ENCODE data around the gene IL10RB. TPM values are rescaled to one million over a fixed set of nuclear protein-coding genes. Genes with fewer than 3 reads are reported as not detected.

Gene IL10RB
- total RNA-seq, 1 donor from 2014 or later: 31.1 TPM

DNA sequence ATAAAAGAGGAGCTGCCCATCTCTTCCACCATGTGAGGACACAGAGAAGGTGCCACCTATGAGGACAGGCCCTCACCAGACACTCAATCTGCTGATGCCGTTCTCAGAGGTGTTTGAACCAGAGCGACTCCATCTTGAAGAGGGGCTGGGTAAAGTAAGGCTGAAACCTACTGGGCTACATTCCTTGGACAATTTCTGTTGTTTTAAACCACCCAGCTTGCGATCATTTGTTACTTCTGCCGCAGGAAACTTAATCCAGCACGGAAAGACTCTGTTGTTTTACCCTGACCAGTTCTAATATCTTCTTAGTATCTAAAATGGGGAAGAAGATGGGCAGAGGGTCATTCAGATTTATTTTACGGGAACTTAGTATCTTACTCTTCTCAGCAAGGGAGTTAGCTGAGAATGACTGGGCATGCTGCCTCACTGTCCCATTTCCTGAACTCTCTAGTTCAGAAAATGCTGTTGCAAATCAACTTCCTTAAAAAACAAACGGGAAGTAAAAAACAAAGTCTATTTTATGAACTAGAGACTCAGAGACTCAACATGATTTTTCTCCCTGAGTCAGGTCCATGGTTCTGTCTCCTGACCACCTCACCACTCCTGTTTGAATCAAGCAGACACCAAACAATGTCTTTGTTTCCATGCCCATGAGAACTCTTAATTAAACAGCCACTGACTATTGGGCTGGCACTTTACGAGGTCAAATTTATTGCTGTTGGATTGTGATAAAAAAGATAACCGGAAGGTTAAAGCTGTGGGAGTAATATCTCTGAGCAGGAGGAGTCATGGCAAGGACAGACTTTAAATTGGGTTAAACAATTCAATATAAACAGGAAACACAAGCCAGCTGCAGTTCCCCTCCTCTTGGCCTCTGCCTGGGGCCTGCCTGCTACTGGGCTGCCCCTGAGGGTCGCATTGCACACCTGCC, 34.8 kb downstream of the IL10RB start:
- Histone ChIP-seq H3K36me3 (ENCODE audit: control insufficient read depth, insufficient read depth, low read length) (no peaks in the 10 kb centered on the region), H3K4me3 (ENCODE audit: low read depth, low read length) (no peak overlapping the region), H3K27me3 (ENCODE audit: control insufficient read depth, insufficient read depth, low read length) (no peaks in the 10 kb centered on the region)
- DNase-seq (ENCODE audit: low read depth) (no peak), FAIRE-seq (no peak)
- TF ChIP-seq, protein P1, sequence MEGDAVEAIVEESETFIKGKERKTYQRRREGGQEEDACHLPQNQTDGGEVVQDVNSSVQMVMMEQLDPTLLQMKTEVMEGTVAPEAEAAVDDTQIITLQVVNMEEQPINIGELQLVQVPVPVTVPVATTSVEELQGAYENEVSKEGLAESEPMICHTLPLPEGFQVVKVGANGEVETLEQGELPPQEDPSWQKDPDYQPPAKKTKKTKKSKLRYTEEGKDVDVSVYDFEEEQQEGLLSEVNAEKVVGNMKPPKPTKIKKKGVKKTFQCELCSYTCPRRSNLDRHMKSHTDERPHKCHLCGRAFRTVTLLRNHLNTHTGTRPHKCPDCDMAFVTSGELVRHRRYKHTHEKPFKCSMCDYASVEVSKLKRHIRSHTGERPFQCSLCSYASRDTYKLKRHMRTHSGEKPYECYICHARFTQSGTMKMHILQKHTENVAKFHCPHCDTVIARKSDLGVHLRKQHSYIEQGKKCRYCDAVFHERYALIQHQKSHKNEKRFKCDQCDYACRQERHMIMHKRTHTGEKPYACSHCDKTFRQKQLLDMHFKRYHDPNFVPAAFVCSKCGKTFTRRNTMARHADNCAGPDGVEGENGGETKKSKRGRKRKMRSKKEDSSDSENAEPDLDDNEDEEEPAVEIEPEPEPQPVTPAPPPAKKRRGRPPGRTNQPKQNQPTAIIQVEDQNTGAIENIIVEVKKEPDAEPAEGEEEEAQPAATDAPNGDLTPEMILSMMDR (IDR thresholded peaks at IDR 0.05; ENCODE audit: insufficient read depth, low read length, severe bottlenecking): no peak

DNA sequence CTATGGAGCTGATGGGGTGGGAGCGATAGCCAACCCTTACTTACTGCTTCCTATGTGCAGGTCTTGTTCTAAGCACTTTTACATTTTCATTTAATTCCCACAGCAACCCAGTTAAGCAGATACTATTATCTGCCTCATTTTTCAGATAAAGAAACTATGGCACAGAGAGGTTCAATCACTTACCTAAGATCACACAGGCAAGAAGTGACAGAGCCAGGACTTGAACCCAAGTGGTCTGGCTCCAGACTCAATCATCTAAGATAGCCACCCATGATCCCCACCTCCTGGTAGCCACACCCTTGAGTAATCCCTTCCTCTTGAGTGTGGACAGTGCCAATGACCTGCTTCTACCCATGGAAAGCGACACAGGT, 35.5 kb downstream of the IL10RB start:
- no peaks in the 10 kb centered on the region for H3K27me3 ChIP-seq (ENCODE audit: control insufficient read depth, insufficient read depth, low read length)
- FAIRE-seq (no peak), DNase-seq (ENCODE audit: low read depth) (no peak)
- no peak overlapping the region for H3K4me3 ChIP-seq (ENCODE audit: low read depth, low read length)
- TF ChIP-seq, protein P1 (IDR thresholded peaks at IDR 0.05; ENCODE audit: insufficient read depth, low read length, severe bottlenecking): no peak
- H3K36me3 ChIP-seq (ENCODE audit: control insufficient read depth, insufficient read depth, low read length): no peaks in the 10 kb centered on the region

DNA sequence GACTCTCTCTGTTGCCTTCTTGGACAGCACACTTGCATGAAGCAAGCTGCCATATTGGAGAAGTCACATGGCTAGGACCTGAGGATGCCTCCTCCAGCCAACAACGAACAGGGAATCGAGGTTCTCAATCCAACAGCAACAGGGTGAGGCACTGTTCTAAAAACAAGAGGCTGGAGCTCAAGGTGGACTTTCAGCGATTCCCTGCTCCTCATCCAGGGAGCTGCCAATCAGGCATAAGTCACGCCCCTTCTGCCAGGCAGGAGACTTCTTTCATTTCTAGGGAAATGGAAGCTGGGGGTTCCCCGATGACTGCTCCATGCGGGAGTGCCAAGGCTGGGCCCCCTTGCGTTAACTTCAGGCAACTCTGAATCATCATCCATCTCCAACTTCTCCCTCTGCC, 35.9 kb downstream of the IL10RB start:
- no peak for DNase-seq (ENCODE audit: low read depth)
- Histone ChIP-seq H3K4me3 (ENCODE audit: low read depth, low read length) (no peak overlapping the region), H3K27me3 (ENCODE audit: control insufficient read depth, insufficient read depth, low read length) (no peaks in the 10 kb centered on the region), H3K36me3 (ENCODE audit: control insufficient read depth, insufficient read depth, low read length) (no peaks in the 10 kb centered on the region)
- FAIRE-seq: no peak
- TF ChIP-seq, protein P1 (IDR thresholded peaks at IDR 0.05; ENCODE audit: insufficient read depth, low read length, severe bottlenecking): no peak

DNA sequence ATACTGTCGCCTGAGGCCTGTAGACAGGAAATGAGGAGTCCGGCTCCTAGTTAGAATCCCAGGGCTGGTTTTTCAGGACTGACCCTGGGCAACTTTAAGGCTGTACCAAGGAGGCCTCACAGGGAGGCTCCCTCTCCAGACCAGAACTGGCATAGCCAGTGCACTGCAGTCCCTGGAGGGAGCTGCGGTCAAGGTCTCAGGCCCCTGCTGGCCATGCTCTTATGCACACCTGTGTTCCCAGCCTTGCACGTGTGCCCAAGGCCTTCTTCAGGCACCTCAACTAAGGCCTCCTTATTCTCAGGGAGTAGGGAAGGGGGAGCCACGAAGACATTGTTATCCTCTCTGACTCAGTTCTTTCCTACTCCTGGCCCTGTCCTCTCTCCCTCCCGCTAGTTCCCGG, 36.6 kb downstream of the IL10RB start:
- no peaks in the 10 kb centered on the region for H3K27me3 ChIP-seq (ENCODE audit: control insufficient read depth, insufficient read depth, low read length)
- FAIRE-seq (no peak), DNase-seq (ENCODE audit: low read depth) (no peak)
- no peaks in the 10 kb centered on the region for H3K36me3 ChIP-seq (ENCODE audit: control insufficient read depth, insufficient read depth, low read length)
- TF ChIP-seq, protein P1 (IDR thresholded peaks at IDR 0.05; ENCODE audit: insufficient read depth, low read length, severe bottlenecking): no peak
- no peak overlapping the region for H3K4me3 ChIP-seq (ENCODE audit: low read depth, low read length)

DNA sequence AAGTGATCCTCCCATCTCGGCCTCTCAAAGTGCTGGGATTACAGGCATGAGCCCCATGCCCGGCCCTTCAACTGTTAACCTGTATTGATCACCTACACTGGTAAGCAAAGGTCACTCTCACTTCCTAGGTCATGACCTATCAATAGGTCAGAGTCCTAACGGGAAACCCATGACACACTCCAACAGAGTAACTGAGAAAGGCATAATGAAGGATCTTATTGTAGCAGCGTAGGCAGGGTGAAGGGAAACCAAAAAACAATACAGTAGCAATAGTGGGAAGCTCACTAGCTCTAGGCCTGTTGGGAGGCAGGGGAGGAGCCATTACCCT, 39.1 kb downstream of the IL10RB start:
- Histone ChIP-seq H3K36me3 (ENCODE audit: control insufficient read depth, insufficient read depth, low read length) (no peaks in the 10 kb centered on the region), H3K27me3 (ENCODE audit: control insufficient read depth, insufficient read depth, low read length) (no peaks in the 10 kb centered on the region), H3K4me3 (ENCODE audit: low read depth, low read length) (no peak overlapping the region)
- FAIRE-seq (no peak), DNase-seq (ENCODE audit: low read depth) (no peak)
- TF ChIP-seq, protein P1 (IDR thresholded peaks at IDR 0.05; ENCODE audit: insufficient read depth, low read length, severe bottlenecking): no peak

DNA sequence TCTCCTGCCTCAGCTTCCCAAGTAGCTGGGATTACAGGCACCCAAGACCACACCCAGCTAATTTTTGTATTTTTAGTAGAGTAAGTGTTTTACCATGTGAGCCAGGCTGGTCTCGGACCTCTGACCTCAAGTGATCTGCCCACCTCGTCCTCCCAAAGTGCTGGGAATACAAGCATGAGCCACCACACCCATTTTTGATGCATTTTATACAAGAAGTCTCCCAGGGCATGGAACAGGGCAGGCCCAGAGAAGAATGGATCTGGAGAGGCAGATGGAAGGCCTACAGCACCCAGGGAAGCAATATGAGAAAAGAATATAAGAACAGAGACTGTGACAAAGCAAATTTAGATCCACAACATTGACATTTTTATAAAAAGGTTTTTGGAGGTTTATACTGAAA, 39.8 kb downstream of the IL10RB start:
- TF ChIP-seq, protein P1 (IDR thresholded peaks at IDR 0.05; ENCODE audit: insufficient read depth, low read length, severe bottlenecking): no peak
- DNase-seq (ENCODE audit: low read depth) (no peak), FAIRE-seq (no peak)
- no peaks in the 10 kb centered on the region for H3K36me3 ChIP-seq (ENCODE audit: control insufficient read depth, insufficient read depth, low read length)
- no peak overlapping the region for H3K4me3 ChIP-seq (ENCODE audit: low read depth, low read length)
- no peaks in the 10 kb centered on the region for H3K27me3 ChIP-seq (ENCODE audit: control insufficient read depth, insufficient read depth, low read length)
